ENCODE measurements around the gene TRAF3IP1. TPM values are rescaled to one million over a fixed set of nuclear protein-coding genes. Genes with fewer than 3 reads are reported as not detected.
A peak's percentile ranks its signal among the peaks of the same experiment; 100 is the strongest.

TRAF3IP1 gene
- total and polyA plus RNA-seq, 12 donors = 5.5 to 18.5 (median 12.4) TPM

DNA sequence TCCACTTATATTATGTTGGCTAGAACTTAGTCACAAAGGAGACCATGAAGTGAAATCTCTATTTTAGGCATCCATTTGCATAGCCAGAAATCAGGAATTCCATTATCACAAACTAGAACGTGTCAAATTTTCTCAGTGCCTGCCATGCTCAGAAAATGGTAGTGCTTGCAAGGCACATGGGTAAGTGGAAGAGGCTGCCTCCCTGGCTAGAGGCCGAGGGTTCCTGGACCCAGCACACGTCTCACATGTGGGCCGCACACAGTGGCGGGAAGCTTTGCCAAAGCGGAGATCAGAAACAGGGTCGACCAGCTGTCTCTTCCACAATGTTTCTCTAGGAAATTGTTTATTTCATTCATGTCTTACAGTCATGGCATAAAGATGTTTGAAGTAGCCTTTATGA lies 42.3 kb downstream of the TRAF3IP1 start:
- no peaks in the 10 kb centered on the region for H3K36me3 ChIP-seq (replicated peaks in 1 of 2)
- no peaks in the 10 kb centered on the region for H3K9me3 ChIP-seq (replicated peaks in 1 of 3)
- no peaks in the 10 kb centered on the region for H3K4me1 ChIP-seq (replicated peaks in 1 of 2)
- WGBS, 4 donors = 86 to 94% (median 92%) methylated on average over 7 of the region's 7 CpGs
- H3K27me3 ChIP-seq = no peaks in the 10 kb centered on the region
- no peak overlapping the region for H3K27ac ChIP-seq
- intact Hi-C loops (cut with DNase I) = loop anchor here in 1 of 2 donors (10.0 kb wide), 1 partner anchor 92 kb away; no protein-coding TSS in a partner anchor
- TF ChIP-seq POLR2A (IDR thresholded peaks at IDR 0.05) (no peak), CTCF (IDR thresholded peaks at IDR 0.05) (no peak)
- no peak for DNase-seq
- no peak overlapping the region for H3K4me3 ChIP-seq

- peak in 3 of 7 donors; percentile 13 to 29 (median 28) for DNase-seq
- TF ChIP-seq POLR2A (IDR thresholded peaks at IDR 0.05) (no peak), CTCF (IDR thresholded peaks at IDR 0.05) (no peak)
- no peaks in the 10 kb centered on the region for H3K9me3 ChIP-seq (replicated peaks in 1 of 3)
- H3K4me1 ChIP-seq (replicated peaks in 1 of 2) = no peaks in the 10 kb centered on the region
- H3K27ac ChIP-seq = no peak overlapping the region
- no peaks in the 10 kb centered on the region for H3K27me3 ChIP-seq
- no peaks in the 10 kb centered on the region for H3K36me3 ChIP-seq (replicated peaks in 1 of 2)
- no peak overlapping the region for H3K4me3 ChIP-seq
- intact Hi-C loops (cut with DNase I) = loop anchor here in 1 of 2 donors (10.0 kb wide), 1 partner anchor 85 kb away; no protein-coding TSS in a partner anchor
- WGBS, 4 donors = 33 to 45% (median 41%) methylated on average over 10 of the region's 10 CpGs
Observed at GRCh38 chr2:238369591-238370040, 49.3 kb downstream of the TRAF3IP1 start.

DNA sequence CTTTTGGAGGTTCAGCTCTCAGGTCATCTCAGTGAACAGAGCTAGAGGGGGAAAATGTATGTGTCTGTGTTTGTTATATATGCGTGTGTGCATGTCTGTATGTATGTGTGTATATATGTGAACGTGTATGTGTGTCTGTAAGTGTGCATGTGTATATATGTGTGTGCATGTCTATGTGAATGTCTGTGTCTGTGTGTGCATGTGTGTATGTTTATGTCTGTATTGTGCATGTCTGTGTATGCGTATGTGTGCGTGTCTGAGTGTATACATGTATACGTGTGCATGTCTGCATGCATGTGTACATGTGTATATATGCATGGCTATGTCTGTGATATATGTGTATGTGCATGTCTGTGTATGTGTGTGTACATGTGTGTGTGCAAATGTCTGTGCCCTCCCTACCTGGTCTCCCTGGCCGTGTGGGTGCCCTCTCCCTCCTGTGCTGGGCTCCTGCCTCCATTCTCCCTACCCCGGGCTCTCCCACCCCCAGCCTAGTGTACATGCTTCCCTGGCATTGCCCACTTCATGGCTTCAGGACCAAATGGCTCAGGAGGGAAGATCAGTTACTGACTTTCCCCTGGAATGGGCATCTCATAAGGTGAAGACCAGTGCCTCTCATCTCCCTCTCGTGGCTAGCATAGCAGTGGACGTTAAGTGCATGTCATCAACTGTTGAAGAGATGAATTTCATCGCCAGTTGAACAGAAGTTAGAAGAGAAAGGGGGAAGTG lies 49.9 kb downstream of the TRAF3IP1 start:
- WGBS, 4 donors = 84 to 89% (median 85%) methylated on average over 10 of the region's 10 CpGs
- H3K9me3 ChIP-seq (replicated peaks in 1 of 3) = no peaks in the 10 kb centered on the region

More for the DNA sequence above, 49.9 kb downstream of the TRAF3IP1 start:
- no peak for TF ChIP-seq CTCF (IDR thresholded peaks at IDR 0.05)
- TF ChIP-seq POLR2A (IDR thresholded peaks at IDR 0.05) = no peak
- no peak overlapping the region for H3K4me3 ChIP-seq
- no peaks in the 10 kb centered on the region for H3K27me3 ChIP-seq
- no peak for DNase-seq
- H3K27ac ChIP-seq = no peak overlapping the region
- intact Hi-C loops (cut with DNase I) = no loop called here
- H3K36me3 ChIP-seq (replicated peaks in 1 of 2) = no peaks in the 10 kb centered on the region
- H3K4me1 ChIP-seq (replicated peaks in 1 of 2) = no peaks in the 10 kb centered on the region
